ENCODE results near the gene SMARCAD1. TPM values are rescaled to one million over a fixed set of nuclear protein-coding genes. Genes with fewer than 3 reads are reported as not detected.
"Not testable (repeated sequence)": the region's sequence is repeated elsewhere in the genome, so short reads cannot be mapped to it uniquely, and the experiment has no call there.

SMARCAD1 gene
- total RNA-seq, 2 donors from 2014 or later, result 16.2 to 16.7 TPM

DNA sequence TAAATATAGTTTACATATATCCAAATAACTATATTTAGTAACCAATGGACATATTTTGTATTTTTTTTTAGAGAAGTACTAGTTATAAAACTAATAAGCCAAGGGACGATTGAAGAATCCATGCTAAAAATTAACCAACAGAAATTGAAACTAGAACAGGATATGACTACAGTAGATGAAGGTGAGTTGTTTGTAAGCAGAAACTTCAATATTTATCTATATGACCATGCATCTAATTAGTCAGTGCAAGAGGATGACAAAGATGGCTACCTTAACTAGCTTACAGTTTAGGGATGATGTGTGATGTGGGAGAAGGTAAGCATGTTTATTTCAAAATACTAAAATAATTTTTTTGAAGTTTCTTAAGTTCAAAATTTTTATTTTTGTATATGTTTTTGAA lies 77.2 kb downstream of the SMARCAD1 start:
- Histone ChIP-seq H3K27ac (no peak overlapping the region), H3K9me3 (no peaks in the 10 kb centered on the region), H3K27me3 (replicated peaks; ENCODE audit: insufficient read depth) (no peaks in the 10 kb centered on the region), H3K36me3 (peaks cover 28% of the 10 kb centered on the region), H3K4me1 (ENCODE audit: control insufficient read depth in 1 of 2, low read depth in 2 of 2) (no peaks in the 10 kb centered on the region), H3K4me3 (no peak overlapping the region)
- TF ChIP-seq, protein P1, sequence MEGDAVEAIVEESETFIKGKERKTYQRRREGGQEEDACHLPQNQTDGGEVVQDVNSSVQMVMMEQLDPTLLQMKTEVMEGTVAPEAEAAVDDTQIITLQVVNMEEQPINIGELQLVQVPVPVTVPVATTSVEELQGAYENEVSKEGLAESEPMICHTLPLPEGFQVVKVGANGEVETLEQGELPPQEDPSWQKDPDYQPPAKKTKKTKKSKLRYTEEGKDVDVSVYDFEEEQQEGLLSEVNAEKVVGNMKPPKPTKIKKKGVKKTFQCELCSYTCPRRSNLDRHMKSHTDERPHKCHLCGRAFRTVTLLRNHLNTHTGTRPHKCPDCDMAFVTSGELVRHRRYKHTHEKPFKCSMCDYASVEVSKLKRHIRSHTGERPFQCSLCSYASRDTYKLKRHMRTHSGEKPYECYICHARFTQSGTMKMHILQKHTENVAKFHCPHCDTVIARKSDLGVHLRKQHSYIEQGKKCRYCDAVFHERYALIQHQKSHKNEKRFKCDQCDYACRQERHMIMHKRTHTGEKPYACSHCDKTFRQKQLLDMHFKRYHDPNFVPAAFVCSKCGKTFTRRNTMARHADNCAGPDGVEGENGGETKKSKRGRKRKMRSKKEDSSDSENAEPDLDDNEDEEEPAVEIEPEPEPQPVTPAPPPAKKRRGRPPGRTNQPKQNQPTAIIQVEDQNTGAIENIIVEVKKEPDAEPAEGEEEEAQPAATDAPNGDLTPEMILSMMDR (IDR thresholded peaks at IDR 0.05), result no peak
- ATAC-seq (ENCODE audit: insufficient number of reproducible peaks, low FRiP score, low read depth), result no peak
- no peak for DNase-seq (ENCODE audit: low spot score)

GRCh38 chr4:94285666-94286065 lies 78.0 kb downstream of the SMARCAD1 start:
- H3K4me1 ChIP-seq (ENCODE audit: control insufficient read depth in 1 of 2, low read depth in 2 of 2), result no peaks in the 10 kb centered on the region
- no peaks in the 10 kb centered on the region for H3K9me3 ChIP-seq
- no peak overlapping the region for H3K27ac ChIP-seq
- no peaks in the 10 kb centered on the region for H3K27me3 ChIP-seq (replicated peaks; ENCODE audit: insufficient read depth)
- peaks cover 25% of the 10 kb centered on the region for H3K36me3 ChIP-seq
- TF ChIP-seq, protein P1 (IDR thresholded peaks at IDR 0.05), result no peak
- no peak overlapping the region for H3K4me3 ChIP-seq
- ATAC-seq (ENCODE audit: insufficient number of reproducible peaks, low FRiP score, low read depth), result no peak
- no peak for DNase-seq (ENCODE audit: low spot score)

GRCh38 chr4:94290245-94290644 lies 82.6 kb downstream of the SMARCAD1 start:
- TF ChIP-seq, protein P1 (IDR thresholded peaks at IDR 0.05), result no peak
- Histone ChIP-seq H3K9me3 (no peaks in the 10 kb centered on the region), H3K4me3 (no peak overlapping the region), H3K4me1 (ENCODE audit: control insufficient read depth in 1 of 2, low read depth in 2 of 2) (no peaks in the 10 kb centered on the region), H3K36me3 (peaks cover 9% of the 10 kb centered on the region), H3K27ac (no peak overlapping the region), H3K27me3 (replicated peaks; ENCODE audit: insufficient read depth) (no peaks in the 10 kb centered on the region)
- DNase-seq (ENCODE audit: low spot score), result no peak
- ATAC-seq (ENCODE audit: insufficient number of reproducible peaks, low FRiP score, low read depth), result no peak

DNA sequence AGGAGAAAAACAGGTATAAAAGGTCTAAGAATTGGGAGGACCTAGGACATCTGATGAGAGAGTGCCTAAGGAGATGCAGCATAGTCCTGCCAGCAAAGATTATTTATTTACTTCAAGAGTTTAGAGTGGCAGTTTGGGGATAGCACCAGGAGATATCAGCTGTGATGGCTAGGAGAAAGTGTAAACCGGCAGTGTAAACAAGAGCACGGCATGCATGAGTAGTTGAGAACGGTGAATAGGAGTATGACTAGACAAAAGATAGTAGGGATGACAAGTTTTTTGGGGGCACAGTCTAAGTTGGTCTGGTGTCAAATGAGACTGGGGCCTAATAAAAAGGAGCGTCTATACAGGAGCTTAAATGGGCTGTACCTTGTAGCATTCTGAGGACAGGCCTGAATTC lies 86.3 kb downstream of the SMARCAD1 start:
- H3K36me3 ChIP-seq; H3K4me1 ChIP-seq (ENCODE audit: control insufficient read depth in 1 of 2, low read depth in 2 of 2); DNase-seq (ENCODE audit: low spot score); H3K27me3 ChIP-seq (replicated peaks; ENCODE audit: insufficient read depth); H3K9me3 ChIP-seq; ATAC-seq (ENCODE audit: insufficient number of reproducible peaks, low FRiP score, low read depth); H3K27ac ChIP-seq; H3K4me3 ChIP-seq: not testable (repeated sequence)

DNA sequence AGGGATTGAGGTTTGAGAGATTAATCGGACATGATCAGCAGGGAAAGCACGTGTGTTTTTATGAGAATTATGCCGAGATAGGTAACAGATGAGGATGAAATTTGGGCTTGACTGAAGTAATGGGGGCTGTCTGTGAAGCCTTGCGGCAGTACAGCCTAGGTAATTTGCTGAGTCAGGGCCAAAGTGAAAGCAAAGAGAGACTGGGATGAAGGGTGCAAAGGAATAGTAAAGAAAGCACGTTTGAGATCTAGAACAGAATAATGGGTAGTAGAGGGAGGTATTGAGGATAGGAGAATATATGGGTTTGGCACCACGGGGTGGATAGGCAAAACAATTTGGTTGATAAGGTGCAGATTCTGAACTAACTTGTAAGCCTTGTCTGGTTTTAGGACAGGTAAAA lies 87.8 kb downstream of the SMARCAD1 start:
- H3K4me3 ChIP-seq; H3K4me1 ChIP-seq (ENCODE audit: control insufficient read depth in 1 of 2, low read depth in 2 of 2); H3K27ac ChIP-seq; DNase-seq (ENCODE audit: low spot score); H3K27me3 ChIP-seq (replicated peaks; ENCODE audit: insufficient read depth); H3K9me3 ChIP-seq; H3K36me3 ChIP-seq; ATAC-seq (ENCODE audit: insufficient number of reproducible peaks, low FRiP score, low read depth): not testable (repeated sequence)

DNA sequence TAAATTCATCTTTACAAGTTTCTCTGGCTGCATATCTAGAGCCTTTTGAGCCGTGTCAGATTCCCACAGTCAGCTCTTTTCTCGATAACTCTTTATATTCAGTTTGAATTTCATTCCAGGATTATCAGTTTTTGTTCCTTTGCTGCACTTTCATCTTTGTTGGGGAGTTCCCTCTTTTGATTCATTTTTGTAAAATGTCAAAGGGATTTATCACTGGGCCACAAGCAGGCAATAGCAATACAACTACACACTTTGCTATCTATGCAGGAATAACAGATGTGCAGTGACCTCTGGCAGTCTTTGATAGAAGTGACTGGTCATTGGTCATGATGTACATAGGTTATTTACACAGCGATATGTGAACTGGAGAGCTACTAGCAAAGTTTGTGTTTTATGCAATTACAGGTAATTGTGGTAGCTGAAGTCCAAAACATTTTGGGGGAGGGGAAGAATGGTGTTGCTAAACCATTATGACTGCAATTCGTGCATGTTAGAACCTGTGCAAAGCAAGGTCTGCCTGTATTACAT lies 91.1 kb downstream of the SMARCAD1 start:
- TF ChIP-seq, protein P1 (IDR thresholded peaks at IDR 0.05), result no peak
- Histone ChIP-seq H3K27ac (no peak overlapping the region), H3K27me3 (replicated peaks; ENCODE audit: insufficient read depth) (no peaks in the 10 kb centered on the region), H3K4me3 (no peak overlapping the region), H3K9me3 (no peaks in the 10 kb centered on the region), H3K36me3 (no peaks in the 10 kb centered on the region), H3K4me1 (ENCODE audit: control insufficient read depth in 1 of 2, low read depth in 2 of 2) (no peaks in the 10 kb centered on the region)
- no peak for DNase-seq (ENCODE audit: low spot score)
- no peak for ATAC-seq (ENCODE audit: insufficient number of reproducible peaks, low FRiP score, low read depth)
